ENCODE results near the gene ENO4.

The ENO4 gene

GRCh38 chr10:116910910-116911309 lies 61.6 kb downstream of the ENO4 start:
- DNase-seq, result no peak

- no peak for DNase-seq
Measured at GRCh38 chr10:116912162-116912561, 62.9 kb downstream of the ENO4 start.

- DNase-seq, result no peak
Measured at GRCh38 chr10:116913695-116914094, 64.4 kb downstream of the ENO4 start.

- no peak for DNase-seq
Measured at GRCh38 chr10:116915340-116915739, 66.0 kb downstream of the ENO4 start.

GRCh38 chr10:116917481-116917880 lies 68.2 kb downstream of the ENO4 start:
- DNase-seq, result no peak

GRCh38 chr10:116918583-116918982 lies 69.3 kb downstream of the ENO4 start:
- no peak for DNase-seq

- DNase-seq, result no peak
Measured at GRCh38 chr10:116919164-116919563, 69.9 kb downstream of the ENO4 start.

GRCh38 chr10:116919706-116920105 lies 70.4 kb downstream of the ENO4 start:
- no peak for DNase-seq

- no peak for DNase-seq
Measured at GRCh38 chr10:116925056-116925455, 75.8 kb downstream of the ENO4 start.

- no peak for DNase-seq
Measured at GRCh38 chr10:116926426-116926825, 77.1 kb downstream of the ENO4 start.

GRCh38 chr10:116931806-116932205 lies 82.5 kb downstream of the ENO4 start:
- DNase-seq, result no peak

Data from amygdala (tissue), 56 donors.